GM19025 (cell line): Measurements from ENCODE around the gene MED16.
"Not testable (repeated sequence)": the region's sequence is repeated elsewhere in the genome, so short reads cannot be mapped to it uniquely, and the experiment has no call there.

Experiments used
- ATAC-seq: cut with Tn5 transposase; IDR thresholded peaks from one replicate; pipeline ENCODE4 v1.9.1; 2021; ENCODE audit warnings: mild to moderate bottlenecking, low read depth, moderate library complexity; ENCODE audit not compliant: unreplicated experiment

Gene MED16

GRCh38 chr19:840519-841206 lies 52.3 kb downstream of the MED16 start, which contains the start of gene PRTN3:
Gene PRTN3 (plus strand): TSS chr19:840999. CDS start chr19:841009, 10 bp downstream.
- ATAC-seq, result no peak

DNA sequence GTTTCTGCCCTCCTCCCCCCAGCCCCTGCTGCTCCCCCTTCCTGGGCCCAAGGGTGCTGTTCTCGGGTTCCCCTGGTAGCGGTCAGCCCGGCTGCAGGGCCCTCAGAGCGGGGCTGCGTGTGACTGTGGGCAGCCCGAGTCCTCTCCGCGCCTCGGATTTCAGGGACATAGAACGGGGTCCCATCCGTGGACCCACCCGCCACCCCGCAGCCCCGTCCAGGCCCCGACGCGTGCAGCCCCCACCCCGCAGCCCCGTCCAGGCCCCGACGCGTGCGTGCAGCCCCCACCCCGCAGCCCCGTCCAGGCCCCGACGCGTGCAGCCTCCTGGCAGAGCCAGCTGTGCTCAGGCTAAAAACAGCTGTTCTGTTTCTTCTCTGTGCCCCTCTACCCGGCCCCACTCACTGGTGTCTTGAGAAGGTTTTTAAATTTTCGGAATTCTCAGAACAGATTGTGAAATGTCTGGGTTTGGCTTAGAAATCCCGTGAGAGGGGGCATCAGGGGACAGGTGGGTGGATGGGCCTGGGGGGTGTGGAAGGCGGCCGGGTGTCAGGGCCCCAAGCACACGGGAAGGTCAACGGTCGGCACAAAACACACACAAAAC lies 57.7 kb downstream of the MED16 start:
- ATAC-seq, result no peak

DNA sequence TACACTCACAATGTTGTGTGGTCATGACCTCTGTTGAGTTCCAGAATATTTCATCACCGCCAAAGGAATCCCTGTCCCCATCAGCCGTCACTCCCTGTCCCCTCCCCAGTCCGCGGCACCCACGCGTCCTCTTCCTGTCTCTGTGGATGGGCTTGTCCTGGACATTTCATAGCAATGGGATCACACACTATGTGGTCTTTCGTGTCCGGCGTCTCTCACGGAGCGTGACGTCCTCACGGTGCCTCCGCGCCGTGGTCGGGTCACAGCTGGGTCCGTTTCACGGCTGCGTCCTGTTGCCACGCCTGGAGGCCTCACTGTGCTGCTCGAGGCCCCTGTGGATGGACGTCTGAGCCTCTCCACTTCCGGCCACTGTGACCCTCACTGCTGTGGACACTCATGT lies 58.8 kb downstream of the MED16 start:
- ATAC-seq, result no peak

- ATAC-seq, result no peak
Measured at GRCh38 chr19:831407-832369, 61.3 kb downstream of the MED16 start.

- no peak for ATAC-seq
Measured at GRCh38 chr19:829129-829758, 63.7 kb downstream of the MED16 start.

DNA sequence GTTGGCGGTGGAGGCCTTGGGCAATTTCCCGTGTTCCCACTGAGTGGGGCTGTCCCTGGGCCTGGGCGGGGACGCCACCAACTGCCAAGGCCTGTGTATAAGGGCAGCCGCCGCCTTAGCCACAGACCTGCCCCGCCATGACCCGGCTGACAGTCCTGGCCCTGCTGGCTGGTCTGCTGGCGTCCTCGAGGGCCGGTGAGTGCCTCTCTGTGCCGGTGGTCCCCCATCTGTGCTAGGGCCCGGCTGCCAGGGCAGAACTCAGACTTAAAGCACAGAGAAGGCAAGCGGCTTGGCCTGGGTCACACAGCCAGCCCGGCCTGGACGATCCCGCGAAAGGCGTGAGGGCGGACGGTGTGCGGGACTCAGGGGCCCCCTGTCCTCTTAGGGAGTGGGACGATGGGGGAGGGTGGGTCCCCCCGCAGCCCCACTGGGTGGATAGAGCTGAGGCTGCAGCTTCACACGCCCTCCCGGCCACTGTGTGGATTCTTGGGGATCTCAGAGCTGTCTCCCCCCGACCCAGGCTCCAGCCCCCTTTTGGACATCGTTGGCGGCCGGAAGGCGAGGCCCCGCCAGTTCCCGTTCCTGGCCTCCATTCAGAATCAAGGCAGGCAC lies 65.2 kb downstream of the MED16 start, which contains the start of gene AZU1:
Gene AZU1 (plus strand): TSS at position 128 of the 612 bp plus-strand sequence. CDS start 10 bp downstream, at position 138.
- ATAC-seq, result no peak

DNA sequence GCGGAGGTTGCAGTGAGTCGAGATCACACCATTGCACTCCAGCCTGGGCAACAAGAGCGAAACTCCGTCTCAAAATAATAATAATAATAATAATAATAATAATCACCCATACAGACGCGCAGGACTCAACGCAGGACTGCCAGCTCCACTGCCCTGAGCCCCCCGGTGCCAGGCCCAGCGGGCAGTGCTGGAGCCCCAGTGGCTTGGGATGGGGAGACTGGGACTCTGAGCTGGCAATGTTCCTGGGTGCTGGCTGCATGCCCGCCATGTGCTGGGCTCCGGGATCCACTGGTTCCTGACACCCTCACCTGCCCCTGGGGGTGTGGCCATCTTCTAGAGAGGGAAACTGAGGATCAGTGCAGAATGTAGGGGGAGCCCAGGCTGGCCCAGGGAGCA lies 65.7 kb downstream of the MED16 start:
- no peak for ATAC-seq

DNA sequence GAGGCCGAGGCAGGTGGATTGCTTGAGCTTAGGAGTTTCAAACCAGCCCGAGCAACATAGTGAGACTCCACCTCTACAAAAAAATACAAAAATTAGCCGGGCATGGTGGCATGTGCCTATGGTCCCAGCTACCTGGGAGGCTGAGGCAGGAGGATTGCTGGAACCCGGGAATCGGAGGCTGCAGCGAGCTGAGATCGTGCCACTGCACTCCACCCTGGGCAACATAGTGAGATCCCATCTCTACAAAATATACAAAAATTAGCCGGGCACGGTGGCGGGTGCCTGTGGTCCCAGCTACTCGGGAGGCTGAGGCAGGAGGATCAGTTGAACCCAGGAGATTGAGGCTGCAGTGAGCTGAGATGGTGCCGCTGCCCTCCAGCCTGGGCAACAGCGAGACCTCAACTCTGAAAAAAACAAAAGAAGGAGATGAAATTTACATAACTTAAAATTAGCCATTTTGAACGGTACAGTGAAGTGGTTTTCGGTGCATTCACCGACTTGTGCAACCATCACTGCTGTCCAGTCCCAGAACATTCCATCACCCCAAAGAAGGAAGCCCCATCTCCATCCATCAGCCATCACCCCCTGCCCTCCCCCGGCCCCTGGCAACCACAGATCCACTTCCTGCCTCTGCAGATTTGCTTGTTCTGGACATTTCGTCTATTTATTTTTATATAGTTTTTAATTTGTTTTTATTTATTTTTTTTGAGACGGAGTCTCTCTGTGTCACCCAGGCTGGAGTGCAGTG lies 66.9 kb downstream of the MED16 start:
- no peak for ATAC-seq

DNA sequence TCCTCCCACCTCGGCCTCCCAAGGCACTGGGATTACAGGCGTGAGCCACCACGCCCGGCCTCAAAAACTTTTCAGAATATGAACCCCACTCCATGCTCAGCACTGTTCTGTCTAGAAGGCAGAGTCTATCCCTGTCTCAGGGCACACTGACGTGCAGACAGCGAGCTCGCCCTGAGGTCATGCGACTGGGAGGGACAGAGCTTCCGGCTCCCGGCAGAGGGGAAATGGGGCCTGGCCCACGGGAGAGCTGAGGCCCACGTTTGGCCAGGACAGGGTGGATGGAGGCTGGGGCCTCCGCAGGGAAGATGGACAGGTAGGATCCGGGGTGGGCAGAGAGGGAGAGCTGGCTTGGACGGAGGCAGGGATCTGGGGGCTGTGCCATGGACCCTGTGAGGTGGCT lies 68.1 kb downstream of the MED16 start:
- ATAC-seq, result no peak

DNA sequence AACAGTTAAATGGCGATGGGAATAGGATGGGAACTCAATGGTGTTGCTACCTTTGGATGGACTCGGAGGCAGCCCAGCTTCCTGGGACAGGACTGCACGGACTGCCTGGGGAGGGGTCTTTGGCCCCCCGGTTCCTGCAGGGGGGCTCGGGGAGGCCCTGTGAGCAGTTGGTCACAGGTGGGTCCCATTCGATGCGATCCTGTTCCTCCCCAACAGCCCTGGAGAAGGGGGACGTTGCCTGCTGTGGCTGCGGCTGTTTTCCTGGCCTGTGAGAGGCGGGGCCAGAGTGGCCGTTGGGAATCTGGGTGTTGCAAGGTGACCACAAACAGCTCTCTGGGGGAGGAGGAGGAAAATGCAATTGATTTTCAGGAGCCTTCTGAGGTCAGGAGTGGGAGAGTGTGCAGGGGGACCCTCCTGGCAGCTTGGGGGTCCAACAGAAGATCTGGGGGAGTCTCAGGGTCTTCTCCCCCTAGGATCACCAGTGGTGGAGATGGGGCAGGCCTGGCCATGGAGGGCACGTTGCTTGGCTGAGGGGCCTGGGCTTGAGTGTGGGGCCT lies 69.3 kb downstream of the MED16 start:
- ATAC-seq, result no peak

- ATAC-seq, result no peak
Measured at GRCh38 chr19:821825-822503, 71.0 kb downstream of the MED16 start, which contains the start of gene PLPPR3. Gene PLPPR3 (minus strand): TSS chr19:821955. CDS start chr19:821559, 396 bp downstream.

DNA sequence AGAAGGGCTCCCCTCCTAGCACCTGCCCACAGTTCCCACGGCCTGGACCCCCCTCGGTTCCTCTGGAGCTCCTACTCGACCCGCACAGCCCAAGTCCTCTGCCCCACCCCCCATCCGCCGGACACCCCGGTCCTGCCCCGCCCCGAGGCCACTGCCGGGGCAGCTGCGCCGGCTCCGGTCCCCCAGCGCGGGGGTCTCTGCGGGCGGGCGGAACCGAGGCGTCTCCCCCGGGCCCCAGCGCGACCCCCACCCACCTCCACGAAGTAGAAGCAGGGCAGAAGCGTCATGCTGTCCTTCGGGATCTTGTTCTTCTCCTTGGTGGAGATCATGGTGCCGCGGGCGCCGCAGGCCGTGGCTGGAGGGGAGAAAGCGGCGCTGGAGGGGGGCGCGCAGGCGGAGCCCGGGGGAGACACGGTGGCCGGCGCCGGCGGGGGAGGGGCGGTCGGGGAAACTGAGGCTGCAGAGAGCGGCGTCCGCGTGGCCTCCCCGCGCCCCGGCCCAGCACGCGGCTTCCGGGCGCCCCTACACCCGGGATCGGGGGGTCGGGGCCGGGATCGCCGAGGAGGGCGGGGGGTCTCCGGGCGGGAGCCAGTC lies 71.7 kb downstream of the MED16 start:
- ATAC-seq, result no peak

DNA sequence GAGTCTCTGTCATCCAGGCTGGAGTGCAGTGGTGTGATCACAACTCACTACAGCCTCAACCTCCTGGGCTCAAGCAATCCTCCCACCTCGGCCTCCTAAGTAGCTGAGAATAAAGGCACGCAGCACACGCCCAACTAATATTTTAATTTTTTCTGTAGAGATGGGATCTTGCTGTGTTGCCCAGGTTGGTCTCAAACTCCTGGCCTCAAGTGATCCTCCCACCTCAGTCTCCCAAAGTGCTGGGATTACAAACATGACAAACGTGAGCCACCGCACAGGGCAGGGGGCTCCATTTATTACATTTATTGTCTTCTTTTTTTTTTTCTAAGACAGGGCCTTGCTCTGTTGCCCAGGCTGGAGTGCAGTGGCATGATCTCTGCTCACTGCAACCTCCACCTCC lies 72.8 kb downstream of the MED16 start:
- ATAC-seq, result not testable (repeated sequence)
